Stimulated activated CD8-positive, alpha-beta memory T cell treated with anti-CD3 and anti-CD28 coated beads, Interleukin-12 subunit alpha, Interleukin-12 subunit beta, amount 100 ng/mL, for 4 hours (primary cell): Measurements from ENCODE around the gene LHX1.

ENCODE experiments used
- DNase-seq: peaks from one replicate; pipeline ENCODE4 v3.0.0-alpha.2; 2020; ENCODE audit warnings: low read depth

The LHX1 gene

DNA sequence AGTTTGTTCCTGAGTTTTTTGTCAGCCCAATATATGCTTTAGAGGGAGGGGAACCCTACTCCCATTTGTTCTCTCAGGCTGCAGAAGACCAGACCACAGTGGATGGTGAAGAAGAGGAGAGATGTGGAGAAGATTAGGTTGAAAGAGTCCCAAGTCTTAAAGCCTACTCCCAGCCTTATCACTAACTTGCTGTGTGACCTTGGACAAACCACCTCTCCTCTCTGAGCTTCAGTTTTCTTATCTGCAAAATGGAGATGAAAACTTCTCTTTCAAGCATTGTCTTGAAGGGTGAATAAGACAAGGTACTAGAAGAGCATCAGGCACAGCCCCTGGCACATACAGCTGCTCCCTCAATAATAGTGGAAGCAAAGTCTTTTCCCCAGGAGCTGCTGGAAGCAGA is 15.1 kb upstream of the LHX1 start:
- no peak for DNase-seq

DNA sequence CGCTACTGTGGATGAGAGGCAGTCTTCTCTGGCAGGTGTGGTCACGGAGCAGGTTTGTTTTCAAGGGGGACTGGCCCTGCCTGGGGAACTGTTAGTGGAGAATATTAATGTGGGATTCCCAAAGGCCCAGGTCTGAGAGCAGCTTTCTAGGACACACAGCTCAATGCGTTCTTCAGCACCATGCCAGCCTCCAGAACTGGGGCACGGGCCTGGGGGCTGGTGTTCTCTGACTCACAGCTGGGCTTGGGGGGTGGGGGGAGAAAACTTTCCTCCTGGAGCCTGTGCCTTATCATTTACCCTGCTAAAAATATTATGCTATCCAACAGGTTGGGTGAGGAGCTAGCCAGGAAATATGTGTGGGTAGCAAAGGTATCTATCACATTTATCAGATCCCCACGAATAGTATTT is 13.5 kb upstream of the LHX1 start:
- DNase-seq = no peak

DNA sequence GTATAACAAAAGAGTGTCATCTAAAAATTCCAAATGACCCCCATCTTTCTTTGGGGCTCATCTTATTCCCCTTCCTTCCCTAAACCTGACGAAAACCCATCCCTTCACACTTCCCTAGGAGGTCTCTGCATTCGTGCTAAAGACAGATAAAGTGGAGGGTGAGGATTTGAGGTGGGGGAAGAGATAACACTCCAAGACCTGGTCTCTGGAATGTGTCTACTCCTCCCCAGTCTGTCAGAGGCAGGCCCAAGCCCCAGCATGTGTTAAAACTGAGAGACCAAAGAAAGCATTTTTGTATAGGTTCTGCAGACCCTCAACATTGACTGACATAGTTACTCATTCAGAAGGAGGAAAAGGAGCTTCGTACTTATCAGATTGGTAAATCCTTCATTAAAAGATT is 11.0 kb upstream of the LHX1 start:
- no peak for DNase-seq

DNA sequence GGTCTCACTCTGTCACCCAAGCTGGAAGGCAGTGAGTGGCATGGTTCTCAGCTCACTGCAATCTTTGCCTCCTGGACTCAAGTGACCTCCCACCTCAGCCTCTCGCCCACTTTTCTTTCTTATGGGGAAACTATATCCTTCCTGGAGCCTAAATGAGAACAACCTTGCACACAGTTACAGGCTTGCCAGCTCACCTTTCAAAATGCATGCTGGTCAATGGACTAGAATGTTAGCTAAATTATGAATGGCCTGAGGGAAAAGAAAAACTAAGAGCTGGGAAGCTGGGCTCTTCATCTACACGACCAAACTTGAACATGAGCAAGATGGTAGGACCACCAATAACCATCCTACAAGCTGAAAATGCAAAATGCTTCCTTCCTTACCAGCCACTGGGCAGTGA is 10.6 kb upstream of the LHX1 start:
- no peak for DNase-seq

DNA sequence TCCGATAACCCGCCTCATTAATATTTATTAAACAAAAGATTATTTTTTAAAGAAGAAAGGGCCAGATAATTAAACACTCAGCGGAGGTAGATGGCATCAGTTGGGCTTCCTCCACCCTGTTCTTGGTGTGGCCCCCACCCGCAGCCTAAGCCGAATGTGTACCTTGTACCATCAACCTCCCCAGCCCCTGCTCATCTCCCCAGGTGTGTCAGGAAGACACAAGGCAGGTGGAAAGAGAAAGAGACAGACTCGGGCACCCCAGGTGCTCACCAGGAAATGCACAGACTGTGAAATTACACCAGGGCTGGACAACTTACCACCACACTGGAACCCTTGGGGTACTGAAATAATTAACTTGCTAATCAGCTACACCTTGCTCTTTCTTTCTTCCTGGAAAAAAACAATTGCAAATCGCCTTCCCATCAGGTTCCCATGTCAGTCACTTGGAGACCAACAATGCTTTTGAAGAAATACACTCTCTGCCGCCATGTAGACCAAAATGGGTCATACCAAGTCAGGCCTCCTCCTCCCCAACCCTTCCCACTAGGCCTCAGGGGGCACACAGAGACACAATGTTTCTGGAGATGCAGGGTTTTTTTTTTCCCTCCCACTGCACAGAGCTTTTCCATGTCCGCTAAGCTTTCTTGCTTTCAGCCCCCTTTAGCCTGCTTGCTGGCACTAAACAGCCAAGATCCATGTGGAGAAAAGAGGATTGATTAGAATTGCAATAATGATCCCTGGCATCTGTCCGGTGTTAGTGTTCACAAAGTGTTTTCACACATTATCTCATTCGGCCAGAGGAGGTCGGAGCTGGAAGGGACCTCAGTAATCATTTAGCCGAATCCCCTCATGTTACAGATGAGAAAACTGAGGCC is 8.6 kb upstream of the LHX1 start:
- DNase-seq = no peak

DNA sequence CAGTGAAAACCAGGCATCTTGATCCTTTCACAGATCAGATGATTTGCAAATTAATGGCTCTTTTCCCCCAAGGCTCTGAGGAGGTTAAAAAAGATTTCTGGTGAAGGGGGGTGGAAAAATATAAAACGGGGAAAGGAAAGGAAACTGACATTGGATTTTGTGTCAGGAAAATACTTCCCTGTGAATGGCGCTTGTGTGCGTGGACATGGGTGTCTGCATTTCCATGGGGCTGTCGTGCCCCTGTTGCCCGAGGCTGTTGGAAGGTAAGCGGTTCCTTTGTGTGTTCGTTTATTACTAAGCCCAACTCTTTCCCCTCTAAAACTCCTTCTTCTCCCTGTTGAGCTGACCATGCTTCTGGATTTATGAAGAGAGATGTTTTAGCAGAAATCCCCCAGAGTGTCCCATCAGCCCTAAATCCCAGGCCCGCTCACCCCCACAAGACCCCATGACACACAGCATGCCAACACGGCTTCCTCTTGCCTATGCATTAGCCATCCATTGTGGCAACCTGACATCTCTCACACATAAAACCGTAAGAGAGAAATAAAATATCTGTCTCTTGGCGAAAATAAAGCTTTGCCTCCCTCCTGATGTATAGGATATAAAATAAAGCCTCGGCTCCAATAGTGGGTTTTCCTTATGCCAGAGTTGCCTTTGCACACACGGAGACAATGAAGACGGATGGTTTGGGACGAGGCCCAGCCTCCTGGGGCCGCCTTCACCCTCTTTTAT is 7.3 kb upstream of the LHX1 start:
- DNase-seq = no peak

DNA sequence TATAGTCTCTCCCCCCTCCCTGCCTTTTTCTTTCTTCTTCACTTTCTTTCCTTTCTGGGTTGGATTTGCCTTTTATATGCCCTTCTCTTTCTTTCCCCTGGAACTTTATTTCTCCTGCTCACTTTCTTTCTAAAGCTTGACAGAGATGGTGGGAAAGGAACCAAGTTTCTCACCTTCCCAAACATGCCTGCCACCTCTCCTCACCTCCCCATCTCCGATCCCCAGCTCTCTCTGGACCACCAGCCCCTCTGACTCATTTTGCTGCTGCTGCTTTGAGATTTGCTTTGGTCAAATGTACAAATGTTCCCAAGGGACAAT is 6.7 kb upstream of the LHX1 start:
- DNase-seq = no peak

DNA sequence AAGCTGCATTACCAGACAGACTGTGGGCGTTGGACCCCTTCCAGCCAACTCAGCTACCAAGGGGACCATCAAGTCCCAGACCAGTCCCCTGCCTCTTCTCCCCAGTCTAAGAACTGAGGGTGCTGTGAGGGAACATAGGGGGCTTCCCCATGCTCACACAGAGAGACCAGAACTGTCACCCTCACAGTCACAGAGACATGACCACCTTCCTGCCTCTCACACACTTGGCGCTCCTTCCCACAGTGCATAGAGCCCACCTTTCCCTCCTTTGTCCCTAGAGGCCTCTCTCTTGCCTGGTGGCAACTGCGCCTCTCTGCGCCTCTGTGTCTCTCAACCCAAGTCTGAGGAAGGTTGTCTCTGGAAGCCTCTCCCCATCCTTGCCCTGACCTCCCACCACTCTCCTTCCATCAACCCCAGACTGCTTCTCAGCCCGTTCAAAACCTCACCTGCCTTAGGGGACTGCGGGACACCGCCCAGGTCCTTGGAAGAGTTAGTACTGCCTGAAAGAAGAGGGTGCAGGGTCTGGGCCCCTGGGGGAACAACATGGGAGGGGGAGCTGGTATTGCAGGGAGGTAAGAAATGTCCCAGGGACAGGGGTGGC is 6.1 kb upstream of the LHX1 start:
- DNase-seq = no peak

DNA sequence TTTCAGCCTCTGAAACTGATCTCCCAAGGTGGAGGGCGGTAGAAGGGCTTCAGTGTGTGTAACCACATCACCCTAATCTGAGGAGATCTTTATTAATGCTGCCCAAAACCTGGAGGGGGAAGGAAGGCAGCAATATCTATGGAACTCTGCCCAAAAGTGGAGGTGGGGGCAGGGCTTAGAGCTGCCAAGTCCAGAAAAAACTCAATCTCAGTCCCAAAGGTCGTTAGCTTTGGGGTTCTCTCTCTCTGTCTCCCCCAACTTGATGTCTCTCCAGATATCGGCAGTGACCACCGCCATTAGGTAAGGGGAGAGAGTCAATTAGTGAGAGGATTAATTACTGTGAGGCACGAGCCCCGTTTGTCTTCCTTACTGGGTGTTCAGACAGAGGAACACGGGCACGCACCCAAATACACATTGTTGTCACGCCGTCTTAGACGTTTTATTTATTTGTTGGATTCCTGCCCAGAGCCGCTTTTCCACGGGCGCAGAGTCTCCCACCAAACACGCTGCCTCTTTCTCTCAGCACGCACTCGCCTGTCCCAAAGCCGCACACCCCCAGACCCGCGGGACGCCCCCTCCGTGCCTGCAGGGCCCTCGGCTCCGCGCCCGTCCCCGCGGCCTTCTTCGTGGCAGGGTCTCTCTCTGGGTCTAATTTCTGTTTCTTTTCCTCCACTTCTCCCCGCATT is 5.4 kb upstream of the LHX1 start:
- no peak for DNase-seq

DNA sequence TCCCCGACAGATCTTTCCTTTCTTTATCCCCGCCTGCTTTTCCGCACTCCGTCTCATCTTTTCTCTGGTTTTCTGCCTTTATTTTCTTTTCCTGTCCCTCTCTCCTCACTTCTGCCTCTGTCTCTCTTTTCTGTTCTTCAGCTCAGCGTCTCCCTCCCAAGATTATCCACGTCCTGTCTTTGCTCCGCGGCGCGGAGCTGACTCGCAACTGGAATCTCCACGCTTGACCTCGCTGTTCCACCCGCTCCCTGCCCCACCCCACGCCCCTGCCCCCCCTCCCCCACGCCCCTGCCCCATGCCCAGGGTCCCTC is 4.9 kb upstream of the LHX1 start:
- no peak for DNase-seq

DNA sequence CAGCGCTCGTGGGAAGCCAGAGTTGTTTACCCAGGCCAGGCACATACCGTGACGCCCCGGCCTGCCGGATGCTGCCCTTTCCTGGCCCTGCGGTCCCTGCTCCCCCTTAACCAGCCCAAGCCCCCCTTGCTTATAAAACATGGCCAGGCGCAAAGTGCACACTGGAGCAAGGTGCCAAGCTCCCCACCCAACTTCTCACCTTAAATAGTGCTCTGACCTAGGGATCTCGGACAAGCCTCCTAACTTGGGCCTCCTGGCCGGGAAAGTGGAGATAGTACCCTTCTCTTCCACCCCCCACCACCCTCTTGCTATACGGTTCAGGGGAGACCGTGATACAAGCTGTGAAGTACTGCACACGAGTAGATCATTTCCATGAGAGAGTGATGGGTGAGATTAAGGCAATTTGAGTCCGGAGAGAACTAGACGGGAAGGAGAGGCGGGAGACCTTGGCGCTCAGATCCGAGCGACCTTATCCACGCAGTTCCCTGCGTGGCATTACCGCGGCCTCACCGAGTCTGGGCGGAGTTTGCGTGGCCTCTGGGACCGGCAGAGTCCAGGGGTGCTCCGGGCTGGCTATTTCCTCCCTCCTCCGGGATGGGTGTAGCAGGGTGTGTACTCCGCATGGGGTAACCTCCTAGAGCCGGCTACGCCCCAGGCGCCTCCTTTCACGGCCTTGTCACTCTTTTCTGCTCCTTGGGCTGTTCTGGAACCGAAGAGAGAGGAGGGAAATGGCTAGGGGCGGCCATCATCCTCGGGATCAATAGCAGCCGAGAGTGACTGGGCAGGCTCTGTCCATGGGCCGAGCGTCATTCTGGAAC is 4.4 kb upstream of the LHX1 start:
- no peak for DNase-seq

DNA sequence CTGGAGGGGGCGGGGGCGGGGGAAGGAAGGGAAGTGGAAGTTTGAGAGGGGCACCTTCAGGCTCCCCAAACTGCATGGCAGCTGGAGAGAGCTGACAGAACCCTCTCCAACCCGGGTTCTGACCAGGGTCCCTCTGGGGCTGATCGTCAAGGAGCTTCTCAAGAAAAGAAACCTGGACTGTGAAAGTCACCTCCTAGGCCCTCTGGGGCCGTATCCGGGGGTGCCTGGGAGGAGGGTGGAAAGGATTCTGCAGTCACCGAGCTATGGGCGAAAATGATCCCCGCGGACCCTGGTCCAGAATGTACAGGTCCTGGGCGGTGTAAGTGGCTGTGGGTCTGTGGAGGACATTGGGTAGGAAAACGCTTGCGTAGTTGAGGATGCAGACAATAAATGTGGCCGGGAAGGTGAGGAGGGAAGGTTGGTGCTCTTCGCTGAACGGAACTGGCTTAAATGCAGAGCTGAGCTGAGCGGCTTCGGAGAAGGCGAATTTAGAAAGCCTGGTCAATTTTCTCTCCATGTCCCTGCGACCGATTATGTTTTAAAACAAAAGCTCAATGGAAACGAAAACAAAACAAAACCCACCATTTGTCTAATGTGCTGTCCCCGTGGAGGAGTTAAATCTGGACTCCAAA is 3.6 kb upstream of the LHX1 start:
- DNase-seq = no peak

DNA sequence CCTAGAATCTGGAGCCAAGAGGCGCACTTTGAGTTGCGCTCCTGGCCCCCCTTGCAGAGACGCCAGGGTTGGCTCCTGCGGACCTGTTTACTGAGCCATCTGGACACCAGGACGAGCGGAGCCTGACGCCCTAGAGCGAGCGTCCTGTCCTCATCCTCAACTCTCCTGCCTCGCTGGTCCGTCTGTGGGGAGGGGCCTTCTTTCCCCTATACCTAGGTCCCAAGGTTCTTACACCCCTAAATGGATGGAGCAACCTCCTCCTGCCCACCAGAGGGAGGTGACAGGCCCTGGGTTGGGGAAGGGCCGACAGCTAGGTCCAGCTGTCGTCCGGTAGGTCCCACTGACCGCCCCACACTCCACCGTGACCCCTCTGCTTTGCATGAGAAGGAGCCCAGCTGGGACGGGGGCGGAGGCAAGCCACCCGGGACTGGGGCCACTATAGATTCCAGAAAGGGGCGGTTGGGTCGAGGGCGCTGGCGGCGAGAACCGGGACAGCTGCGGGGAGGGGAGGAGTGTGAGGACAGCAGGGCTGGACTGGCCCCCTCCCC is 3.1 kb upstream of the LHX1 start:
- DNase-seq = no peak

DNA sequence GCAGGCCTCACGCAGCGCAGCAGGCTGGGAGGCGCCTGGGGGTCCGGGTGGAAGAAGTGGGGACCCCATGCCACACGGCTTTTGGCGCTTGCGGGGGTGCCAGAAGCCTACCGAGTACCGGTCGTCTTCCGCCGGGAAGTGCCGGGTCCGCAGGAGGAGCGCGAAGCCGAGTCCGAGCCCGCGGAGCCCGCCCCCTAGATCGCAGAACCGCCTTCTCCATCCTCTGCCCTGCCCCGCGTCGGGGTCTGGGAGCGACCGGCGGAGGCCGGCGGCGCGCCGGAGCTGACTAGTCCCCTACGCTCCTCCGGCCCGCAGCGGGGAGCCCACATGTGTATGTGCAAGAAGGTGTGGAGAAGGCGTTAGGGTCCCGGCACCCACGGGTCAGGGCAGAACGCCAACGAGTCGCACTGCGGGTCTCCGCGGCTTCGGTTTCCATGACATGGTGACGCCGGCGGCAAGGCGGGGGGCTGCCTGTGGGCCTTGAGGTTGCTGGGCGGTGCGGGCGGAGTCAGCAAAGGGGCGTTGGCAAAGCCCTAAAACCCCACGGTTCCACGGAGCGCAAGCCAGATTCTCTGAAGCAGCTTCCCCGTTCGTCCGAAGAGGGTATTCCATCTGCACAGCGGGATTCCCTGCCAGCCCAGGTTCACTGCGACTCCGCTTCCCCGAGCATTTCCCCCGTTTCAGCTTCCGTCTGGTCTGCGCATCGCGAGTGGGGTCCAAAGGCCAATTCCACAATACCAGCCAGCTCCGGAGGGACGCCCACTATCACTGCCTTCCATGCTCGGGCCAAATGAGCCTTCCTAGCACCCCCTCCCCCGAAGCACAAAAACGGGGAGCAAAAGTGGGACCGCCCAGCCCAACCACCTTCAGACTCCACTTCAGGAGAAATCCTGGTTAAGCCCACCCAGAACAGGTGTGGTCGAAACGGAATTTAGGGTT is 2.3 kb upstream of the LHX1 start:
- DNase-seq = no peak

DNA sequence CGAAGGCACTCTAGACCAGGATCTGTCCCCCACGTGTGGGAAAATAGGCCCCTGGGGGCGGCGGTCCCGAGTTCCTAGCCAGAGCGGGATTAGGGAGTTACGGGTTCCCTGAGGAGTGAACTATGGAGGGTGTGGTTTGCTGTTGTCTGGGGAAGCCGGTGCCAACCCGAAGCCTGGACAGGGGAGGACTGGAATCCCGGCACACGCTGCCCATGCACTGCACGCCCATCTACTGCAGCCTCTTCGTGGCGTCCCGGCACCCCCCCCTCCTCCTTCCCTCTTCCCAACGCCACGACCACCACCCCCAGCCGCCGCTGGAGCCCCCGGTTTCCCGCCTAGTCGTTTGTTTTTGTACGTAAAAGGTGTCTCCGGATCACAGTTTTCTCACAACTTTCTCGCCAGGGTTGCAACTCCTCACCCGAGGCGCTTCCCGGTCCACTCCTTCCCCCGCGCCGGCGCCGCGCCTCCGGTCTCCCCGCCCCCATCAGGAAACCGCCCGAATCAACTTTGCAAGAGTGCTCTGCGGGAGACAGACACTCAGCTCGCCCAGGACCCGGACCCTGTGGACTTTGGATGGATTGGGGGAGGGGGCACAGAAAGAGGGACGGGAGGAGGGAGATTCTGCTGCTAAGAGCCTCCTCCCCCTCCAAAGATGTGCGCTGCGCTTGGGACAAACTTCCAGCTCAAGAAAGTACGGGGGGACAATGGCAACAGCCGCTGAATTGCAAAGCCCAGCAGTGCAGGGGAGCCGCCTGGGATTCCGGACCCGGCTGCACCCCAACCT is 1.4 kb upstream of the LHX1 start:
- no peak for DNase-seq

DNA sequence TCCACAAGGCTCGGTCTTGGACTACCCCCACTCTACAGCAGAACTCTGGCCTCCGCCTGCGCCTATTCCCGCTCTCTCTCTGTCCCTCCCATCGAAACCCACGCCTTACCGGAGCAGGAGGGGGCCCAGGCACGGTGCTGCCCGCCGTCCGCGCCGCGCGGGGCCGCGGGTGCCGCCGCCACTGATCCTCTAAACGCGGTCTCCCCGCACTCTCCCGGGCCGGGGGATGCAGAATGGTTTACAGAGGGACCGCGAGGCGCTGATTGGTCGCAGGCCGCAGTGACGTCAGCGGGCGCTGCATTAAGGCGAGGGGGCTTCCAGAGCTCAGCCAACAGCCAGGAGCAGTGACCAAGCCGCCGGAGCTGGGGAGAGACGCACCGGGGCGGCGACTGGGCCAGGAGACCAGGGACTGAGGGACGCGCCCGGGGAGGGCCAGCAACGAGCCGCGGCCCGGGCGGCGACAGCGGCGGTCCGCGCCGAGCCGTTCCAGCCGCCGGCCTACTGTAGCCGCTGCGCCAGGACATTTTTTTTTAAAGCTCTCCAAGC is 747 bp upstream of the LHX1 start:
- DNase-seq = no peak

DNA sequence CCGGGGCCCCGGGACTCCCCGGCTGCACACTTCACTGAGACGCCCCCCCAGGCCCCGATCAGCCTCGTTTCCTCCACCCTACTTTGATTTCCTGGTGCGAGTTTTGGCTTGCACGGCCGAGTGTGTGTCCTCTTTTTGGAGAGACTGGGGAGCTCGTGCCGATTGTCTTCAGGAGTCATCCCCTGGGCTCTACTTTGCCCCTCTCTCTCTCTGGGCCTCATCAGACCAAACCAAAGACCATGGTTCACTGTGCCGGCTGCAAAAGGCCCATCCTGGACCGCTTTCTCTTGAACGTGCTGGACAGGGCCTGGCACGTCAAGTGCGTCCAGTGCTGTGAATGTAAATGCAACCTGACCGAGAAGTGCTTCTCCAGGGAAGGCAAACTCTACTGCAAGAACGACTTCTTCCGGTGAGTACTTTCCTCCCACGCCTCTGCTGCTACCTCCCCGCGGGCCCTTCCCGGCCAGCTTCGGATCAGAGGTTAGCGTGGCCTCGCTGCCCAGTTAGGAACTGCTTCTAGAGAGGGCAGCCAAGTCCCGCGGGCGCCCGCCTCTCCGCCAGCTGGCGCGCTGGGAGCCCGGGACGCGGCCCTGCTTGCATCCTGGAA is 787 bp downstream of the LHX1 start:
- no peak for DNase-seq

DNA sequence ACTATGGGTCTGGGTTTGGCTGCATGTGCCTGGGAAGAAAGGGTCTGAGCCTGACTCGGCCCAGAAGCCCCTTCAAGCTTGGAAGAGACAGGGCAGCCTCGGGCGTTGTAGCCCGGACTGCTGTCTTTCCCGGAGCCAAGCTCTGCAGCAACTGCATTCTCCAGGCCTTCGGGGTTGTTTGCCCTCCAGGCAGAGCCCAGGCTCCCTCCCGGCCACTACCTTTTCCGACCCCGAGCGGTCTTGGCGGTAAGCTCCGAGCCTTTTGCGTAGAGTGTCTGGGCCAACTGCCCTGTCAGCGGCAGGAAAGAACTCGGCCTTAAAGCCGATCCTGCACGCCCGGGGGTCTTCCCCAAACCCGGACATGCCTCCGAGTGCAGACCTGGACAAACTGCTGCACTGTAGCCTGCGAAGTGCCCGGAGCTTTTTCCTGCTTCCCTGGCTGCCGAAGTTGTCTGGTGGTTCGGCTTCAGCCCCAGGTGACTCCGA is 1.3 kb downstream of the LHX1 start:
- DNase-seq = no peak
